ENCODE measurements around the gene BAIAP3.
"Not testable (repeated sequence)": the region's sequence is repeated elsewhere in the genome, so short reads cannot be mapped to it uniquely, and the experiment has no call there.

Gene BAIAP3

GRCh38 chr16:1333149-1333812, at the start of gene BAIAP3:
BAIAP3 (plus strand) TSS chr16:1333645; CDS start chr16:1338550, 4,905 bp downstream.
- DNase-seq = peak; percentile 56

- no peak for DNase-seq
Observed at GRCh38 chr16:1283996-1284616, 49.3 kb upstream of the BAIAP3 start.

- no peak for DNase-seq
Observed at GRCh38 chr16:1285669-1286512, 47.6 kb upstream of the BAIAP3 start.

- DNase-seq = no peak
Observed at GRCh38 chr16:1286513-1287094, 46.8 kb upstream of the BAIAP3 start.

- no peak for DNase-seq
Observed at GRCh38 chr16:1287982-1288670, 45.3 kb upstream of the BAIAP3 start.

- no peak for DNase-seq
Observed at GRCh38 chr16:1288813-1289476, 44.5 kb upstream of the BAIAP3 start.

GRCh38 chr16:1289477-1289866, 44.0 kb upstream of the BAIAP3 start:
- DNase-seq = no peak

- DNase-seq = no peak
Observed at GRCh38 chr16:1290063-1290501, 43.4 kb upstream of the BAIAP3 start.

GRCh38 chr16:1290860-1291575, 42.4 kb upstream of the BAIAP3 start:
- no peak for DNase-seq

GRCh38 chr16:1291576-1291974, 41.9 kb upstream of the BAIAP3 start:
- DNase-seq = no peak

GRCh38 chr16:1292208-1292607, 41.2 kb upstream of the BAIAP3 start:
- not testable (repeated sequence) for DNase-seq

GRCh38 chr16:1292808-1293207, 40.6 kb upstream of the BAIAP3 start:
- DNase-seq = not testable (repeated sequence)

- DNase-seq = no peak
Observed at GRCh38 chr16:1293921-1294656, 39.4 kb upstream of the BAIAP3 start.

- no peak for DNase-seq
Observed at GRCh38 chr16:1295465-1295864, 38.0 kb upstream of the BAIAP3 start.

- not testable (repeated sequence) for DNase-seq
Observed at GRCh38 chr16:1296688-1297017, 36.8 kb upstream of the BAIAP3 start.

- DNase-seq = peak; percentile 28
Observed at GRCh38 chr16:1297018-1297696, 36.3 kb upstream of the BAIAP3 start.

- no peak for DNase-seq
Observed at GRCh38 chr16:1298406-1298805, 35.0 kb upstream of the BAIAP3 start.

GRCh38 chr16:1299012-1299867, 34.2 kb upstream of the BAIAP3 start:
- DNase-seq = no peak

GRCh38 chr16:1299868-1300203, 33.6 kb upstream of the BAIAP3 start:
- DNase-seq = no peak
